NCI-H526 (cell line): ENCODE results near the gene LHFPL6.

Experiments
- DNase-seq, 2 experiments: peaks; one replicate each; lab custom pipeline; 2025; lab: John Stamatoyannopoulos, UW

The LHFPL6 gene

DNA sequence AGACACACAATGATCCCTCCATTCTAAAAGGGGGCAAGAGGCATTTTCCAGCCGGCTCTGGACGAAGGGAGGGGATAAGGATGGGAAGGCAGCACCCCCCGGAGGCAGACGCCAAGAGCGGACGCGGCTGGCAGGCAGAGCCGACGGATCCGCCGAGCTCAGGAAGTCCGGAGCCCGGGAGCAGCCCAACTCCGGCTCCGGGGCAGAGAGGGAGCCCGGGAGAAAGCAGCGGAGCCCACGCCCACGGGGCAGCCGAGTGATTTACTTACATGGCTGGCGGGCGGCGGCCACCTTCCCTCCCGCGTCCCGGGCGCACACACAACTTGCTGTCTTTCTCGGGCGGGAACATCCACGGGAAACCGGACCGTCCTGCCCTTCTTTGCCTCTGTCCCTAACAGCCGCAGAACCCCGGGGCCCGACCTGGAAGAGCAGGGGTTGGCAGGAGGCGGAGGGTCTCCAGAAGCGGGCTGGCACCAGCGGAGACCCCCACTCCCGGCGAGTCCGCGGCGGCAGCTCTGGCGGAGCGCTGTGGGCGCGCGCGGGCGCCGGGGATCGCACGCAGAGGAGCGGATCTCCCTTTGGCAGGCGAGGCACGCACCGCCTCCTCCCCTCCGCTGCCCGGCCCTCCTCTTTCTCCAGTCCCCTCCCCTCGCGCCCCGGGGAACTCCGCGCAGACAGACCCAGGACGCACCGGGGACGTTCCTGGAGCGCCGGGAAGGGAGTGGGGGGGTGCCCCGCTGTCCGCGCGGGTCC, at the start of gene LHFPL6:
LHFPL6 (minus strand) TSS at position 580 of the 753 bp plus-strand sequence.
- peak; percentile 85 to 93 for DNase-seq

DNA sequence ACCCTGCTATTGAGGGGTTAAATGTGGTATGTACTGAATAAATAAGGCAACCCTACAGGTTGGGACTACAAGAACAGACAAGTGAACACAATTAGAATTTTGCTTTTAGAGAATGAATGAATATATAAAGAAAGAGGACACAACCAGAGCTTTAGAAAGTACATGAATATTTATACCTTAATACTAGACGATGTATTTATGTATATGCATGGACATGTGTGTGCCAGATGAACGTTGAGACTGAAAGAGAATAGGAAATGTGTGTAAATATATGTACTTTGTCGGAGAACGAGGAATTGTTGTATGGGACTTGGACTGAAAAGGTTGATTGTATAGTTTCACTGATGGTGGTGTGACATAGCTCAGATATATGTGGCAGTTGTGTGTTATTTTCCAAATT, 43.1 kb upstream of the LHFPL6 start:
- no peak for DNase-seq

DNA sequence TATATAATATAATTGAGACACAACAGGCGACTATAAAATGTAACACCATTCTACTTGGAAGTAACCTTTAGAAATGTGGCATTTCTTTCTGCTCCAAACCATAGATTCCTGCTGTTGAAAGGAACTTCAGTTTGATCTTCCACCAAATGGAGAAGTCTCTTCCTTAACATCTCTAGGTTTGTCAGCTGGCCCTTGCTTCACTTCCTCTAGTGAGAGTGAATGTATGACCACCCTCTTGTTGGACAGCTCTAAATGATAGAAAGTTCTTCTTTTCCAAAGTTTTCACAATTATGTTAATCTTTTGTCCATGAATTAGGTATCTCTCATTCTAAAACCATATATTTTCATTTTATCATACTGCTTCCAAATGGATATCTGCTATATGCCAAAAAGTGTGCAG, 38.7 kb upstream of the LHFPL6 start:
- DNase-seq: no peak

DNA sequence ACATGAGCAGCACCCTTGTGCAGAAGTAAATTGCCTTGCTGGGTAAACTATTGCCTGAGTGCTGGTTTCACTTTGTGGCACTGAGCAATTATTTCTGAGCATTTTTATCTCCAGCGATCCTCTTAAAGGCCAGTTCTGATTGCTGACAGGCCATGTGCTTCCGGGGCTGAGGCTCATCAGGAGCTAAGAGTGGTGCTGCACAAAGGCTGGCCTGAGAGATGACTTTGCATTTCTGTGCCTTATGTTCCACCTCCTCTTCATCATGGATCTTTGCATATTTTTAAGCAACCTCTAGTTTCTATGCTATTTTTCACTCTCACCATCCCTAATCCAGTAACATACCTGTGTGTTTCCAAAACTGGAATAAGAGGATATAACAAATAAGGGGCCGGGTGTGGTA, 34.9 kb upstream of the LHFPL6 start:
- no peak for DNase-seq

DNA sequence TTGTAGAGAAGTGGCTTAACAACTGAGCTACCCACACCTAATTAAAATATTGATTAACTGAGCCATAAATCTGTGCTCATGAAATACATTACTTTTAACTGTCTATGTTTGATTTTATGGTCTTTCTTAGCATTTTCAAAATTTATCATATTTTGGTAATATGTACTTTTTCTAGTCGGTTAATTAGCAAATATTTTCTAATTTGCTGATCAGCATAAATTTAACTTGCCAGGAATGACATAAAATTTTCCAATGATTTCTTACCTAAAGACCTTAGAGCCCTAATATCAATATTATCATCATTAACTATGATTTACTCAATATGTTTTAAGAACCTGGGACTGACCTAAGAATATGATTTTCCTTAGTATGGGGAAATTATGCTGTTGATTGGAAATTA, 32.6 kb upstream of the LHFPL6 start:
- no peak for DNase-seq

DNA sequence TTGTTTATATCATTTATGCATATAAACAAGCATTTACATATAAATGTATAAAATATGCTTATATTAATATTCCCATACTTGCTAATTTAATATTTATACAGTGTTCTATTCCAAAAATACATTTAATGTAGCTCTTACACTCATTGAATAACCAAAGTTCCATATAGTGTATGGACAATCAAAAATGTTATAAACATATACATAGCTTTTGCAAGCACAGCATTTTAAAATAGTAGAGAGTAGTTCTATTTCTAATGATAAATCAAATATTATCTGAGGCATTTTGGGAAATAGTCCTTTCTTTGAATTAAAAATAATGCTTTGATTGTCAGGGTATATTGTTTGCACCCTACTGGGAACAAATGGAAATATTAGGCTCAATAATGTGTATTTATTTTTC, 30.0 kb upstream of the LHFPL6 start:
- DNase-seq: no peak

DNA sequence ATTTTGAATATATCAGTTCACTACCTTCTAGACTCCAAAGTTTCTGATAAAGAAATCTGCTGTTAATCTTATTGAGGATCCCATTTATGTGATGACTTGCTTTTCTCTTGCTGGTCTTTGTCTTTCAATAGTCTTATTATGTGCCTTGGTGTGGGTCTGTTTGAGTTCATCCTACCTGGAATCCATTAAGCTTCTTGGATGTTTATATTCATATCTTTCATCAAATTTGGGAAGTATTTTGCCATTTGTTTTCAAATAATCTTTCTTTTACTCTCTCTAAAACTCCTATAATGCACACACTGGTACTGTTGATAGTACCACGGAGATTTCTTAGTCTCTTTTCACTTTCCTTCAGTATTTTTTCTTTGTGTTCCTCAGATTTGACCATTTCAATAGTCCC, 28.3 kb upstream of the LHFPL6 start:
- DNase-seq: no peak

DNA sequence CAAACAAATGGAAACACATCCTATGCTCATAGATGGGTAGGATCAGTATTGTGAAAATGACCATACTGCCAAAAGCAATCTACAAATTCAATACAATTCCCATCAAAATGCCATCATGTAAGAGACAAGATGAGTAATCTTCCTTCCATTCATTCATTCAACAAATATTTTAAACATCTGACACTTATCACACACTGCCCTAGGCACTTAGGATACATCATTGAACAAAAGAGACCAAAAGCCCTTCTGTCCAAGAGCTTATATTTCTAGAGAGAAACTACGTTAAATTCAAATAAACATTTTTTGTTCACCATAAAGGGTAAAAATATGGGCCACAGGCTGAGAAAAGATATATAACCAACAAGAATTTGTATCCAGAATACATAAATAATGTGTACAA, 20.5 kb upstream of the LHFPL6 start:
- DNase-seq: no peak

DNA sequence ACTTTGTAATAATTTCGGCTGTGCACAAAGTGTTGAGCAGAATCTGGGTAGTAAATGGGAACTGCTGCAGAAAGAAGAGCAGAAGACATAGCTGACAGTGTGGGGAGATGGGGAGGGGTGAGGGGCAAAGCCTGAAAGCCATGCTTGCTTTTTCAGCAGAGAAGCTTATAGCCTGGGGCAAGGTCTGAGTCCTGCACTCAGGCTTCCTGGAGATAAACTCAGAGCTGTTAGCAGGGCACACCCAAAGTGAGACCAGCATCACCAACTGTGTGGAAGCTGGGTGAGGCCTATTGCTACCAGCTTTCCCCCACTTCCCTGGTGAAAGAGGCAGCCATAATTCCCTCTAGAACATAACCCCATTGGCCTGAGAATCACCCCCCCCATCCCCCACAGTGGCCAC, 15.6 kb upstream of the LHFPL6 start:
- DNase-seq: no peak

DNA sequence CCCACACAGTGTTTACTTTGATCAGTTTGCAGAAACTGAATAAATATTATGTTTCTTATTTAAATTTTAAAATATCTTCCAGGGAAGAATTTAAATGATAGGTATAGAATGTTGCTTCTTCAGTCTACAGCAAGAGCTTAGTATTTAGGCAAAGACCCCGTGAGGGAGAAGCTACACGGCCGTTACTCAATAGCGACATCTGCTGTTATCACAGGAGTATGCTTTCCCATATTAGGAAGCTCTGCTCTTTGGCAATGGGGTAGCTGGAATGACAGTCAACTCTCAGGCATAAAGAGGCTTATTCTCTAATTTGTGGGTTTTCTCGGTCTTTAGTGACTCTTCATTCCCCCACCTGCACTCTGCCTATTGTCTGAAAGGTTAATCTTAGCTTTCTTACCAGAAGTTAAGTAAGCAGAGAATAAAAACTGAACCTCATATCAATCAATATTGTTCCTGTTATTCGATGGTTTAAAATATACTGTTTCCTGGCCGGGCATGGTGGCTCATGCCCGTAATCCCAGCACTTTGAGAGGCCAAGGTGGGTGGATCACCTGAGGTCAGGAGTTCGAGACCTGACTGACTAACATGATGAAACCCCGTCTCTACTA, 13.2 kb upstream of the LHFPL6 start:
- DNase-seq: peak; percentile 58 to 89

DNA sequence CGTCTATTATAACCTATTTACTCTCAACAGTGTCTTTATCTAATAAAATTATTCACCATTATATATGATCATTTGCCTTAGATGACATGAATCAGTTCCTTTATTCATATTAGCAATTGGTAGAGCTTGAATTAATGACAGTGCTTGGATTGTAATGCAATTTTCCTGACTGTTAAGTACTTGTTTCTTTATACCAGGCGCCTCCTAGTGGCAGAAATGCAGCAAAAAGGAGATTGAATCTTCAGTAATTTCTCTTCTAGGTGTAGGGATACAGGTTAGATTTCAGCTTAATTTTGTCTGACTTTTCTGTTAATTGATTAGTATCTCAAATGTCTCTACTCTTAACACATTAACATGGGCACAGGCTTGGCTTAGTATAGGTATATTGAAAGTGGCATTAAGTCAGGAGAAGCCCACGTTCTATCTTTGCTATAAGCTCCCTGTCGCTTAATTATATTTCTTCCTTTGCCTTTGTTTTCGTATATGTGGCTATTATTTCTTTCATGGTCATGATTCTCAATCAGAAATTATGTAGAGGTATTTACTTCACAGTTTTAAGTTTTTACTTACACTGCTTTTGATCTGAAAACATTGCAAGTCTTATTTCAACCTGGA, 9.1 kb upstream of the LHFPL6 start:
- DNase-seq: peak; percentile 61 to 90

DNA sequence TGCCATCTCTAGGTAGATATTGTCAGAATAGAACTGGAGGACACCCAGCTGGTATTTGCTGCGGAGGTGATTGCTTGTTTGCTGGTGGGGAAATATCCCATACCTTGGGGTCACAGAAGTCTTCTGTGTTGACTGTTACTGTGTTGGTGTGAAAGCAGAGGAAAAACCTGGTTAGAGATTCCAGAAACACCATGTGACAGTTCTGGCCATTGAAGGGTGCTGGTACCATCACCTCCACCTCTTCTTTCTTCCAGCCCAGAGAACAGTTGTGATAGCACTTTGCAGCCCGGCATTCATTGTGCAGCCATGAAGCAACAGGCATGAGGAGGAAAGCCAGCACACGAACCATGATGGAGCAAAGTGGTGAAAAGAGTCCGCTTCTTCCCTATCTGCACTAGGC, 4.9 kb upstream of the LHFPL6 start:
- DNase-seq: no peak

DNA sequence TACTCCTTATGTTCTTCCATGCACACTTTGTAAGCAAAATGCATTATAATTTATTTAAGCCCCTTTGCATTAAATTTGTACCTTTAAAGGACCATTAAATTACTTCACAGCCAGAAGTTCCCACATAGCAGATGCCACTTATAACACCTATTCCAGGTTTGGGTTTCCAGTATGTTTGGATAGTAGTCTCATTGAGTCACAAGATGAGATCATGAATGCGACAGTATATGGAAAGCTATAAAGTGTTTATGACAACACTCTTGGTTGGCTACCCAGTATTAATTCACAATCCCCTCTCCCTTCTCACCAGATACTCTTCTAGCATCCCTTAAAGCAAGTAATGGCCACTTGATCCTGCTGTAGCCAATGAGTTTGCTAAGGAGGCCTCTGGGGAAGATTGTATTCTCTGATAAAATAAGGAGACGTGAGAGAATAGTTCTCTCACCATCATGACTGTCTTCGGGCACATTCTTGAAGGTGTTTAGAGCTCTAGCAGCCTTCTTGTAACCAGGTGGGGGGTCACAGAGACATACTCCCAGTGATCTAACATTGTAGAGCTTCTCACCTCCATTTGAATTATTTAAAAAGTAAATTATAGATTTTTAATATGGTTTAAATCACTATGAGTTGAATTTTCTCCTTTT, 2.8 kb upstream of the LHFPL6 start:
- DNase-seq: no peak

DNA sequence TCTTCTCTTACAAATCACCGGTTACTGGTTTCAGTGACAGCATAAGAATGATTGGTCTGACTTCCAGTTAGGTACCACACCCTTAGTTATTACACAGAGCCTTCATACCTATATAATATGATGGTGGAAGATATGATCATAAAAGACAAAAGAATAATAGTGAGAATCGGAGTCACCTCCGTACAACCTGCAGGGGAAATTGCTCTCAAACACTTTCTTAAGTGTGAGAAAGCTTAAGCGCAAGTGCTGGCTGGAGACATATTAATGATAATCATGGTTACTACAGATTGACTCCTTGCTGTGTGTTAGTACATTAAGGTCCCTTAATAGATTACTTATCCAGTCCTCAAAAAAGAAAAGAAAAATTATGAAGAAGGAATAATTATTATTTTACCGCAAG, 1.8 kb upstream of the LHFPL6 start:
- no peak for DNase-seq

DNA sequence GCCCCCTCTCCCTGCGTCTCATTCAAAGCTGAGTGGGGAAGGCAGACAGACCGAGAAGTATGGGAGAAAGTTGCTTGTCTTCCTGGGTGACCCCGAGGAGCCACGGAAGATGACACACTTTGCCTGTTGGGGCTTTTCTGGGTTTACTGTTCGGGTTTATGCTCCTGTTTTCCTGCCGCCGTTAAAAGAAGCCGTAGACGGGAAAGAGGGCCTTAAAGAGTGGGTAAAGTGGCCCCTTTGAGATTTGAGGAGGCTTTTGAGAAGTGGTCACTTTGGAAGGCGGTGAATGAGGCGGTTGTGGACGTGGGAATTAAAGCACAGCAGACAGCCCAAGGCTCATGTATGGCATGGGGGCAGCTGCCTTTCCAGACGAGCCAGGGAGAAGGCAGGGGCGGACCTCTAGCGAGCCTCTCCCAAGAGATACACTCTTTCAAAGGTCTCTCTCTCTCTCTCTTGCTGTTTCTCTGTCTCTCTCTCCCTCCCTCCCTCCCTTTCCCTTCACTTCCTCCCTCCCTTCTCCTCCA, 493 bp upstream of the LHFPL6 start:
- DNase-seq: peak; percentile 47 to 63

DNA sequence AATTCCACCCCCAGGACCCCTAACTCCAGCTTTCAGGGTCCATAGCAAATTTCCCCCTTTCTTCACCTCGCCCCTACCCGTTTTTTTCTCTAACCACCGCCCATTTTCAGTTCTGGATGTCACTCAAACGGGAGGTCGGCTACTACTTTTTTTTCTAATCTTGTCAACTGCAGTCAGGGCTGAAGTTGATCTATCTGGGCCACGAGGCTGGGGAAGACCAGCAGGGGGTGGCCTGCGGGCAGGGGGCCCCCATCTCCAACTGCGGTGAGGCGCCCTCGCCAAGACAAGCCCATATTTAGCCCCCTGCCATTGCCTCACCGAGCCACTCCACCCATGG, 748 bp downstream of the LHFPL6 start:
- no peak for DNase-seq

DNA sequence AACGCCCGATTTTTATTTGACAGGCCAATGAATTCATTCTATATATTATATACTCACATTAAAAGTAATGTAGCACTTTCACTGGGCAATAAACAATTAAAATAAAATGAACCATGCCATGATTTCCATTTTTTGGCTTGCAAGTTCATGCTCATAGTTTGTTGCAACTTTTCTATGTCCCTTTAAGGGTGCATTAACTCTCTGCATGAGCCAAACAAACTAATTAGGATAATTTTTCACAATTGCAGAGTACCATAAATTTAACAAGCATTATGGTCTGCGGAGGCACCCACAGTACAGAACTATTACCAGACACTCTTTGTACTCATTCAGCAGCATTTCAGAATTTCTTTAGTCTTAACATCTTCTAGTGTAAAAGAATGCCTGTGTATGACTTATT, 1.4 kb downstream of the LHFPL6 start:
- DNase-seq: no peak

DNA sequence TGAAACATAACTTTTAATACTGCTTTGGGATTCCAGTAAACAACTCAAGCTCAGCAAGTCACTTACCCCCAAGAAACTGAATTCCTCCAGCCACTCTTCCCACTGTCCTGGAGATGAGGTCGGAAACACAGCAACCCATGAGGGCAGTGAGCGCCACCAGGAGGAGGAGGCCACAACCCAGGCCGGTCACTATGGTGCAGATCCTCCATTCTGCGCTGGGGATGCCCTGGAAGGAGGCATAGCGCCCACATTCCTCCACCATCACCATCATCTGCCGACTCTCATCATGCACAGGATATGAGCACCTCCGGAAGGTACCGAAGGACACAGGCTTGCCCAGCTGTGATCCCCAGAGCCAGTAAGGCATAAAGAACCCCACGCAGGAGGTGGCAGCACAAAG, 2.2 kb downstream of the LHFPL6 start:
- DNase-seq: peak in 1 of 2 experiments; percentile 51

DNA sequence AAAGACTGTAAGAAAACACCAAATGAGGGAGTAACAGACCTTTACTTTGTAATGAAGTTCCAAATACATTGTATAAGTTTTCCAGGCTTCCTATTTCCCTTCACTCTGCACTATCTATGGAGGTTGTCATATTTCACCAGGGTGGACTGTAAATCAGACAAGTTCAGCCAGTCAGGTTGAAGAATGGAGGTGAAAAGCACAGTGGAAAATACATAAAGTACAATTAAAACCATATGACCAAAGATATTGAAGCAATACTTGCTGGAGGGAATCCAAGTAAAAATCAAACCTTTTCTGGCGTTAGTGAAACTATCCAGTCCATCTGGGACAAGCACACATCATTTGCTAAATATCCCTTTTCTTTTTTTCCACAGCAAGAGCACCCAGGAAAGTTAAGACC, 3.2 kb downstream of the LHFPL6 start:
- DNase-seq: no peak

DNA sequence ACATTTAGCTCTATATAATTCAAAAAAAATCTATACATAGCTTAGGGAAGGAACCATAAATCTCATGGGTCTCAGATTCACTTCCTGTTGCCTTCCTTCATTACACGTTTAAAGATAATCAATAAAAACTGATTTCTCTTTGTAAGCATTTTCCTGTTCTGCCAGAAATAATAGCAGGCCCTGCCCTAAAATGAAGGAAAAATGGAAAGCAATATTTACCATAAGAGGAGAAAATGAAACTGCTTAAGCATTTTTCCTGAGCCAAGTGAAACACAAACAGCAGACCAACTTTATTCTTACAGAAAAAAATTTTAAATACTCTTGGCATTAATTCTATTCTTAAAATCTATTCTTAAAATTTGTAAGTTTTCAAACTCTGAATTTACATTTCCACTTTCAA, 4.0 kb downstream of the LHFPL6 start:
- DNase-seq: no peak

DNA sequence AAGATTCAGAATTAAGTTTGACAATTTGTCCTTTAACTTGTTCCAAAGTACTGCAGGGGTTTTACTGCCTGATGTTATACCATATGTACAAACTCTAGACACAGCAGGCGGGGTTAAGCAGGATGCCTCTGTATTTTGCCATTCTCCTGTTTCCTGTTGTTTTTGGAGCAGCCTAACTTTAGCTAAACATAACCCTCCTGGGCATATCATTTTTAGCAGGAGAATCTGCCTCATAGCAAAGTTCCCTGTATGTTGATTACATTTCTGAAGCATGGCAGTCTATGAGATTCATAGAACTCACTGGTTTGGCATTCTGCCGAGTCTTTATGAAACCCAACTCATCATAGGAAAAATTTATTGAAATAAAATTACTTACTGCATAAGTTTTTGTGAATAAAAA, 5.2 kb downstream of the LHFPL6 start:
- no peak for DNase-seq

DNA sequence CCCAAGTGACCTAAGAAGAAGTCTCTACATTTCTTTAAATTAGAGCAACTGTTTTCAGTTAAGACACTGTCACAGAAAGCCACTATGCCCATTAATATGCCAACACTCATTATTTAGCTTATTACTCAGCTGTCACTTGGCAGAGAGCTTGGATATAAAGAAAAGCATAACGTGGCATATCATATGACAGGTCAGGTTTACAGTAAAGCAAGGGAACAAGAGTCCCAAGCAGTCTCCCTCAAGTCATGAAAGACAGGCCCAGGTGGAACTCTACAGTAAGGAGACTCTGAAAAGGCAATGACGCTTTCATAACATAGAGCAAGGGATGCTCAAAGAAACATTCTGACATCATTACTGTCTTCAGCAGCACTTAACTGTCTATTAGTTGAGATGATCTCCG, 6.3 kb downstream of the LHFPL6 start:
- no peak for DNase-seq

DNA sequence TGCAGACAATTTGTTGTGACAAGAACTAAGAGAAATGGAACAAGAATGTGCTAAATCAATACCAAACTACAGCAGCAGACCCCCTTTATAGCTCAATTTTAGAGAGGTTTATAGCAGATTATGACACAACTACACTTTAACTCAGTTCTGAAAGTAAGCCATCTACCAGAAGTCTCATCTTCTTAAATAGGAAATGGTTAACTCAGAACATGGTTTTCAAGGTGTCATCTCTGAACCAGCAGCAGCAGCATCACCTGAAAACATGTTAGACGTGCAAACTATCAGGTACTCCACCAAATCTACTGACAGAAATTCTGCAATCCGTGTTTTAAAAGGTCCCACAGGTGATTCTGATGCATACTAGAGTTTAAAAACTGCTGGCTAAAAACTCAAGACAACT, 6.8 kb downstream of the LHFPL6 start:
- no peak for DNase-seq
